Measurements from ENCODE around the gene FBXO2. TPM values are rescaled to one million over a fixed set of nuclear protein-coding genes. Genes with fewer than 3 reads are reported as not detected.
A peak's percentile ranks its signal among the peaks of the same experiment; 100 is the strongest.

Gene FBXO2
- total and polyA plus RNA-seq, 9 of the 15 experiments (the other 6 are each of a cell fraction or from before 2014, with no cell fraction given): 0.04 to 1.9 (median 0.27) TPM

DNA sequence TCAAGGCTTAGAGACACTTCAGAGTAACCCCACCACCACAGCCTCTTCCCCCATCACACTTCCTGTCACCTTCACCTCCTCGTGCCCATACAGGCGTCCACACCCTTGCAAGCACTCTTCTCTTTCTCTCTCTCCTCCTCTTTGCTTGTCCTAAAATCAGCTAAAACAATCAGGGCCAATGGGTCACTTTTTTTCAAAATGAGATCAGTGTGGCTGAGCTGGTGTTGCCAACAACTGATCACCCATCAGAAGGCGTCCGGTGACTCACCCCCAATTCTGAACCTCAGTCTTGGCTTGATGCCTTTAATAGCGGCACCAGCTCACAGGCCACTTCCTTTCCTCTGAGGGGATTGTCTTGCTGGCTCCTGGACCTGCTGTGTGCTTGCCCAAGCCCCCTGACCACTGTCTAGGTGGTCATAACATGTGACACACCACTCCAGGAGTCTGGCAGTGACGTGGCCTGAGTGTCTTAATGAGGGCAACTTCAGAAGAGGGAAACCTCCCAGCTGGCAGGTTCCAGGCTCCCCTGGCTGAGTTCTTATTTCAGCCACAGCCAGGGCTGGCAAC lies 38.9 kb upstream of the FBXO2 start (continued):
- TF ChIP-seq, protein P1, sequence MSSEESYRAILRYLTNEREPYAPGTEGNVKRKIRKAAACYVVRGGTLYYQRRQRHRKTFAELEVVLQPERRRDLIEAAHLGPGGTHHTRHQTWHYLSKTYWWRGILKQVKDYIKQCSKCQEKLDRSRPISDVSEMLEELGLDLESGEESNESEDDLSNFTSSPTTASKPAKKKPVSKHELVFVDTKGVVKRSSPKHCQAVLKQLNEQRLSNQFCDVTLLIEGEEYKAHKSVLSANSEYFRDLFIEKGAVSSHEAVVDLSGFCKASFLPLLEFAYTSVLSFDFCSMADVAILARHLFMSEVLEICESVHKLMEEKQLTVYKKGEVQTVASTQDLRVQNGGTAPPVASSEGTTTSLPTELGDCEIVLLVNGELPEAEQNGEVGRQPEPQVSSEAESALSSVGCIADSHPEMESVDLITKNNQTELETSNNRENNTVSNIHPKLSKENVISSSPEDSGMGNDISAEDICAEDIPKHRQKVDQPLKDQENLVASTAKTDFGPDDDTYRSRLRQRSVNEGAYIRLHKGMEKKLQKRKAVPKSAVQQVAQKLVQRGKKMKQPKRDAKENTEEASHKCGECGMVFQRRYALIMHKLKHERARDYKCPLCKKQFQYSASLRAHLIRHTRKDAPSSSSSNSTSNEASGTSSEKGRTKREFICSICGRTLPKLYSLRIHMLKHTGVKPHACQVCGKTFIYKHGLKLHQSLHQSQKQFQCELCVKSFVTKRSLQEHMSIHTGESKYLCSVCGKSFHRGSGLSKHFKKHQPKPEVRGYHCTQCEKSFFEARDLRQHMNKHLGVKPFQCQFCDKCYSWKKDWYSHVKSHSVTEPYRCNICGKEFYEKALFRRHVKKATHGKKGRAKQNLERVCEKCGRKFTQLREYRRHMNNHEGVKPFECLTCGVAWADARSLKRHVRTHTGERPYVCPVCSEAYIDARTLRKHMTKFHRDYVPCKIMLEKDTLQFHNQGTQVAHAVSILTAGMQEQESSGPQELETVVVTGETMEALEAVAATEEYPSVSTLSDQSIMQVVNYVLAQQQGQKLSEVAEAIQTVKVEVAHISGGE (CRISPR knock-in tag; IDR thresholded peaks at IDR 0.05): peak in 1 of 3 experiments; percentile 51; a peak in 1 of 6 replicates
- no peak for TF ChIP-seq ZNF217 (CRISPR knock-in tag; IDR thresholded peaks at IDR 0.05)
- no peak for TF ChIP-seq RFX5 (IDR thresholded peaks at IDR 0.05; ENCODE audit: low read depth, low read length)
- no peak for TF ChIP-seq ZNF347 (CRISPR knock-in tag; IDR thresholded peaks at IDR 0.05; ENCODE audit: low read depth)
- no peak for TF ChIP-seq ZNF263 (CRISPR knock-in tag; IDR thresholded peaks at IDR 0.05; ENCODE audit: borderline replicate concordance)
- no peak for TF ChIP-seq FOXJ3 (CRISPR knock-in tag; IDR thresholded peaks at IDR 0.05)
- TF ChIP-seq RBM14 (IDR thresholded peaks at IDR 0.05; ENCODE audit: borderline replicate concordance, insufficient read depth, low read depth, low read length): no peak
- no peak for TF ChIP-seq ZNF134 (CRISPR knock-in tag; conservative IDR thresholded peaks at IDR 0.05)
- TF ChIP-seq, protein P2, sequence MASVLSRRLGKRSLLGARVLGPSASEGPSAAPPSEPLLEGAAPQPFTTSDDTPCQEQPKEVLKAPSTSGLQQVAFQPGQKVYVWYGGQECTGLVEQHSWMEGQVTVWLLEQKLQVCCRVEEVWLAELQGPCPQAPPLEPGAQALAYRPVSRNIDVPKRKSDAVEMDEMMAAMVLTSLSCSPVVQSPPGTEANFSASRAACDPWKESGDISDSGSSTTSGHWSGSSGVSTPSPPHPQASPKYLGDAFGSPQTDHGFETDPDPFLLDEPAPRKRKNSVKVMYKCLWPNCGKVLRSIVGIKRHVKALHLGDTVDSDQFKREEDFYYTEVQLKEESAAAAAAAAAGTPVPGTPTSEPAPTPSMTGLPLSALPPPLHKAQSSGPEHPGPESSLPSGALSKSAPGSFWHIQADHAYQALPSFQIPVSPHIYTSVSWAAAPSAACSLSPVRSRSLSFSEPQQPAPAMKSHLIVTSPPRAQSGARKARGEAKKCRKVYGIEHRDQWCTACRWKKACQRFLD (CRISPR knock-in tag; IDR thresholded peaks at IDR 0.05): 0 out of 2 replicates have a peak, but pooled peaks have one; percentile 57
- TF ChIP-seq, protein P3, sequence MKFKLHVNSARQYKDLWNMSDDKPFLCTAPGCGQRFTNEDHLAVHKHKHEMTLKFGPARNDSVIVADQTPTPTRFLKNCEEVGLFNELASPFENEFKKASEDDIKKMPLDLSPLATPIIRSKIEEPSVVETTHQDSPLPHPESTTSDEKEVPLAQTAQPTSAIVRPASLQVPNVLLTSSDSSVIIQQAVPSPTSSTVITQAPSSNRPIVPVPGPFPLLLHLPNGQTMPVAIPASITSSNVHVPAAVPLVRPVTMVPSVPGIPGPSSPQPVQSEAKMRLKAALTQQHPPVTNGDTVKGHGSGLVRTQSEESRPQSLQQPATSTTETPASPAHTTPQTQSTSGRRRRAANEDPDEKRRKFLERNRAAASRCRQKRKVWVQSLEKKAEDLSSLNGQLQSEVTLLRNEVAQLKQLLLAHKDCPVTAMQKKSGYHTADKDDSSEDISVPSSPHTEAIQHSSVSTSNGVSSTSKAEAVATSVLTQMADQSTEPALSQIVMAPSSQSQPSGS (CRISPR knock-in tag; IDR thresholded peaks at IDR 0.05): no peak
- TF ChIP-seq ZFP30 (CRISPR knock-in tag; IDR thresholded peaks at IDR 0.05; ENCODE audit: borderline replicate concordance): no peak
- TF ChIP-seq MEIS2 (IDR thresholded peaks at IDR 0.05; ENCODE audit: partially characterized antibody): peak; percentile 11
- TF ChIP-seq BHLHE40 (IDR thresholded peaks at IDR 0.05; ENCODE audit: low read length): 0 out of 2 replicates have a peak, but pooled peaks have one; percentile 36
- TF ChIP-seq STAT5B (CRISPR knock-in tag; IDR thresholded peaks at IDR 0.05): no peak
- TF ChIP-seq, protein P4, sequence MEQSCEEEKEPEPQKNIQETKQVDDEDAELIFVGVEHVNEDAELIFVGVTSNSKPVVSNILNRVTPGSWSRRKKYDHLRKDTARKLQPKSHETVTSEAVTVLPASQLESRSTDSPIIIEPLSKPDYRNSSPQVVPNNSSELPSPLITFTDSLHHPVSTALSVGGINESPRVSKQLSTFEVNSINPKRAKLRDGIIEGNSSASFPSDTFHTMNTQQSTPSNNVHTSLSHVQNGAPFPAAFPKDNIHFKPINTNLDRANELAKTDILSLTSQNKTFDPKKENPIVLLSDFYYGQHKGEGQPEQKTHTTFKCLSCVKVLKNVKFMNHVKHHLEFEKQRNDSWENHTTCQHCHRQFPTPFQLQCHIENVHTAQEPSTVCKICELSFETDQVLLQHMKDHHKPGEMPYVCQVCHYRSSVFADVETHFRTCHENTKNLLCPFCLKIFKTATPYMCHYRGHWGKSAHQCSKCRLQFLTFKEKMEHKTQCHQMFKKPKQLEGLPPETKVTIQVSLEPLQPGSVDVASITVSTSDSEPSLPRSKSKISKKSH (CRISPR knock-in tag; IDR thresholded peaks at IDR 0.05): no peak
- TF ChIP-seq, protein P5, sequence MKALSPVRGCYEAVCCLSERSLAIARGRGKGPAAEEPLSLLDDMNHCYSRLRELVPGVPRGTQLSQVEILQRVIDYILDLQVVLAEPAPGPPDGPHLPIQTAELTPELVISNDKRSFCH (CRISPR knock-in tag; IDR thresholded peaks at IDR 0.05): no peak
- TF ChIP-seq, protein P5 (tag; IDR thresholded peaks at IDR 0.05): no peak
- TF ChIP-seq MTF1 (CRISPR knock-in tag; IDR thresholded peaks at IDR 0.05; ENCODE audit: borderline replicate concordance): no peak
- peak; percentile 29; the same call in 1 of the 2 replicates for TF ChIP-seq MBD2 (IDR thresholded peaks at IDR 0.05; ENCODE audit: borderline replicate concordance, low read depth)

All from K562 (cell line).